Stomach (tissue), 4 donors: ENCODE data around the gene SPDEF.

Experiments used
- CTCF ChIP-seq, 7 experiments: fragments of 450-650 bp in 4 of 7; fragments of 200-600 bp in 3 of 7; sonication (generic) in 3 of 7; IDR thresholded peaks; one replicate each; pipeline ENCODE4 v1.5.1; 2016 to 2019; ENCODE audit warnings: antibody characterized with exemption in 7 of 7, control low read depth in 2 of 7, mild to moderate bottlenecking in 1 of 7
- EP300 ChIP-seq: sonication (generic); formaldehyde crosslinking; IDR thresholded peaks from one replicate; pipeline ENCODE4 v1.6.1; 2017; ENCODE audit warnings: antibody characterized with exemption
- POLR2A ChIP-seq, 4 donors: fragments of 450-650 bp; IDR thresholded peaks; one replicate each; pipeline ENCODE4 v1.6.1; 2016; ENCODE audit warnings: antibody characterized with exemption in 4 of 4, control low read depth in 2 of 4, mild to moderate bottlenecking in 1 of 4, moderate library complexity in 1 of 4
- POLR2AphosphoS5 ChIP-seq, 3 donors: sonication (generic); formaldehyde crosslinking; IDR thresholded peaks; one replicate each; pipeline ENCODE4 v1.6.1; 2016; ENCODE audit warnings: antibody characterized with exemption in 3 of 3

GRCh38 chr6:34497411-34497810 is 58.7 kb downstream of the SPDEF start:
- TF ChIP-seq CTCF (IDR thresholded peaks at IDR 0.05) (no peak), POLR2A (IDR thresholded peaks at IDR 0.05) (no peak), POLR2AphosphoS5 (IDR thresholded peaks at IDR 0.05) (no peak), EP300 (no peak)
